DMS153 treated with DMSO at 0.1 percent for 48 hours (cell line): ENCODE data around the gene ANXA9.

ENCODE experiments used
- DNase-seq: peaks from one replicate; lab custom pipeline; 2025; ENCODE audit not compliant: unreplicated experiment; lab: John Stamatoyannopoulos, UW

The ANXA9 gene

DNA sequence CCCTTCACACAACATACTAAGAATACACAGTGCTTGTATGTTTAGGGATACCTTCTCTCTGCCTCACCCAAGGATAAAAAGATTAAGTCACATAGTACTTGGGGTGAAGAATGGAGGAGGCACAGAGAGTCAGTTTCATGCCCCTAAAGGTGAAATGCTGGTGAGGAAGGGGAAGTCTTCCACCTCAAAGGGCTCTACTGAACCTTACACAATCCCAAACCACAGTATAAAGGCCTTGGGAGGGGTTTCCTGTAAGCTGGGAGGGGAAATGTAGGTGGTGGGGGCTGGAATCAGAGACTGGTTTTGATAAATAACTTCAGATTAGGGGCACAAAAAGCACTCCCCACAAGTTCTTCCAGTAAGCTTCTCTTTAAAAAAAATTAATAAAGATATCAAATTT lies 21.1 kb downstream of the ANXA9 start:
- no peak for DNase-seq

DNA sequence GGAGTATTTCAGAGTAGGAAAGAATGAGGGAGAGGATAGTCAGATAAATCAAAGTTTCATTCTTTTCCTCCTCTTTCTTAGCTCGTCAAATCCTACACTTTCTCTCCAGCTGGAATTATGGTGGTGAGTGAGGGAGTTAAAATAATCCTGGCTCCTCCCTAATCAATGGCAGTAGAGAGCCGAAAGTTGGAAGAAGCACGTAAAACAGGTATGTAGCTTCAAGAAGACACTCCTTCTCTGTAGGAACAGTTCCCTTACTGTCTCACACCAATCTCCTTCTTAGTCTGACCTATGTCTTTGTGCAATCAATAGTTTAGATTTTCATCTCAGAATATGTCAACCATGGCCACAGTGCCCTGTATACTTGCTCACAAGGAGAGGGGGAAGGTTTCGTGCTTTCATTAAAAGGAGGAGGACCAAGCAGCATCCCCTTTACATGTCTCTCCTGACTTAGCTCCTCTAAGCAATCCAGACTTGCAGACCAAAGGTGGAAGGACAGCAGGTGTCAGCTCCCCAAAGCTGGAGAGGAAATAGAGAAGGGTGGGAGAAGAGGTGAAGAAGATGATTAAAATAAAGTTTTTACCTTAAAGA lies 23.7 kb downstream of the ANXA9 start:
- DNase-seq, result no peak

DNA sequence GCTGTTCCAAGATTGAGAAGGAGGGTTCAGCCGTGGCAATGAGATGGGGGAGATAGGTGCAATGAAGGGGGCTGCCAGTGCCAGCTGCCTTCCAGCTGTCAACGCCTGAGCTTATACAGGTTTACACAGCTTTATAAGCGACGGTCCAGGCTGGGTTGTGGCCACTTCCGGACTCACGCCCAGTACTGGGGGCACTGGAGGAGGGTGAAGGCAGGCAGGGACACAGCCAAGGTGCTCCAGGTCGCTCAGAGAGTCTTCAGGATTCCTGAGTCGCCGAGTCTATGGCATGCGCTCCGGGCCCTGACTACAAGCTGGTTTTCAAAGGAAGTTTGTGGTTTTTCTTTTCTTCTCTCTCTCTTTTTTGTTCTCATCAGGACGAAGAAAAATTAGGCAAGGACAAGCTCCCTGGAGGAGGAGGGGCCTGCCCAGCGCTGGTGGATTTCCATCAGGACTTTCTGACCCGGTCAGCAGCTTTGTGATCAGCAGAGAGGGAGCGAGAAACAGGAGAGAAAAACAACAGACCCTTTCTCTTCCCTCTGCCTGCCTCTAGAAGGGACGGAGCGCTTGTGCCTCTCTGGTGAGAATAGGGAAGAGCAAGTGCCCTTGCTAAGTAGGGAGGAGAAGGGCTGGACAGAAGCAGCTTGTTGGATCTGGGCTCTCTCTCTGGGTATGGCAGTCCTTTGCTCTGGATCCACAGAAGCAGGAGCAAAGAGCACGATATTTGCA lies 24.4 kb downstream of the ANXA9 start, which contains the start of gene MINDY1:
Gene MINDY1, minus strand, starts transcription at position 576 of the 726 bp plus-strand sequence. CDS start 4,285 bp downstream, outside the sequence.
- DNase-seq, result peak; percentile 89

DNA sequence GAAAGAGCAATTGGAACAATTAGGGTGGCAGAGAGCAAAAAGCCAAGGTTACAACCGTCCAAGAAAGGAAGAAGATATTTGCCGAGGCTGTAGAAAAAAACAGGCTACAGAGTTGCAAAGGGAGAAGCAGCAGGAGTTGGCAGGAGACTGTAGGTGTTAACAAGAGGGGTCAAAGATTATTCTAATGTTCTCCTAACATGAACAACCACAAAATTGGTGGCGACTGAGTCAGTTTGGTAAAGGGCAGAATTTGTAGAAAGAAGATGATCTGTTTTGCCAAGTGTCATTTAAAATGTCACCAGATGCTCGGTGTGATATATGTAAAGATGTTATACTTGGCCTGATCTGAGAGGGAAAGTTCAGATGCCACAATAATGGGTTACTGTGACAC lies 25.8 kb downstream of the ANXA9 start:
- DNase-seq, result no peak

DNA sequence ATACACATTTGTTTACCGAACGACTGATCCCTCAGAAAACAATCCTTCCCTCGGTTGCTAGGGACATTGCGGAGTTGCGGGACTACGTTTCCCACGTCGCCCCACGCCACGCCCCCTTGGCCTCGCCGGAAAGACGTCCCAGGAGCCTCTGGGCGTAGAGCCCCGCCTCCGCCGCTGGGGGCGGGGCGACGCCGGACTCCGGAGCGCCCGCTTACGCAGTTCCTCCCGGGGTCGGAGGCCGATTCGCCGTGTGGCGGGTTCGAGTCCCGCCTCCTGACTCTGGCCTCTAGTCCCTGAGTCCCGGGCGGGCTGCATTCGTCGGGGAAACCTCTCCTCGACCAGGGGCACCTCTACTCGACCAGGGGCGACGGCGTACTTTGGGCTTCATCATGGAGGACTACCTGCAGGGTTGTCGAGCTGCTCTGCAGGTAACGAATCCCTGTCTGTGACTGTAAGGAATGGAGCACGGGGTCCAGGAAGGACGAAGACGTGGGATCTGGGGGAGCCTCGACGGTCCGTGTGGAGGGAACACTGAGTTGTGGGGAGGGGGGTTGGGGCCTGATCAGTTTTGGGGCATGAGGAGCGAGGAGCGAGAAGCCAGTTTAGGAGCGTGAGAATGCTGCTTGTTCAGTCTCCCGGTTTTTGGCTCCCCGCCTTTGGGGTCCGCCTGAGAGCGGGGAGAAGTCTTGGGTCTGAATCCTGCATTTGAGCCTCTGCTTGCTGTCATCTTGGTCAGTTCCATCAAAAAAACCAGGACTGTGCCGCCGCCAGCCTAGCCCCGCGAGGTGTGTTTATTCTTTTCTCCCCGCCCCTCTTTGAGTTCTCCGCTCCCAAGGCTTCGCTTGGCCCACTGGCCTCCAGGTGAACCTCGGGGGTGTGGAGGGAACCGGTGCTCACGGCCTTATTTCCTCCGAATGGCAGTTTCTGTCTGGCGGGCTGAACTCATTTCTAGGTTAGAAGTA lies 26.4 kb downstream of the ANXA9 start, which contains the start of gene PRUNE1:
Gene PRUNE1, plus strand, starts transcription at position 206 of the 962 bp plus-strand sequence. Its CDS starts 184 bp downstream, at position 390.
- DNase-seq, result peak; percentile 98

DNA sequence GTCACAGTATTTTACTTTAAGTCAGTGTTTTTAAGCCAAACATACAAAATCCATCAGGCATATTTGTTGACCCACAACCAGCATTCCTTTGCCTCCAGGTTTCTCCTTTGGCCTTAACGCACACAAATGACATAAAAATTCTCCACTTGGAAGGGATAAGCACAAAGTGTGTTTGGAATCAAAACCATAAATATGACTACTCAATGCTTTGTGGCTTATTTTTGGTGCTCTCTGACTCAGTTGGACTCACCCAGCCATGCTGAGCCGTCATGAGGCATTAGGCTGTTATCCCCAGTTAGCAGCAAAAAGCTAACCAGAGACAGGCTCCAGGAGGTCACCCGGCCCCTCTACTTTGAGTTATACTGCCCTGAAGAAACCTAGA lies 27.1 kb downstream of the ANXA9 start:
- DNase-seq, result no peak

DNA sequence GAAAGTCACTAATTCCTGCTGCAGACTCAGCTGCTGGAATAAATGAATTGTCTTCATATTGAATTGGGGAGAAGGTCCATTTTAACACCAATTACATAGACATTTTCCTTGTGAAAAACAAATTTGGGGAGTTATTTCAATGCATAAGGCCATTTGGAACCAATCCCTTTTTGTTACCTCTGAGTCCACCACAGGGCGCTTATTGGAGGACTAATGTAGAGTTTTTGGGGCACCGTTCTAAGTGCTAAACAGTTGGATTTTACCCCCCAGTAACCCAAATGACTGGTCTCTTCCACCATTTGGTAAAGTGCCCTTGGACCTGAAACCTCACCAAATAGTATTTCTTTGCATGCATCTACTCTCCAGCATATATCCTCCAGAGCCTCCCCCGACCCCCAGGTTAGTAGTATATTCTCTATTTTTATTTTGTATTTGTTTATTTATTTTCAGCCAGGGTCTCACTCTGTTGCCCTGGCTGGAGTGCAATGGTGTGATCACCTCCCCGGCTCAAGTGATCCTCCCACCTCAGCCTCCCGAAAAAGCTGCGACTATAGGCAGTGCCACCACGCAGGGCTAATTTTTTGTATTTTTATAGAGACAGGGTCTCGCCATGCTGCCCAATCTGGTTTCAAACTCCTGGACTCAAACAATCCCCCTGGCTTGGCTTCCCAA lies 27.7 kb downstream of the ANXA9 start:
- DNase-seq, result no peak

DNA sequence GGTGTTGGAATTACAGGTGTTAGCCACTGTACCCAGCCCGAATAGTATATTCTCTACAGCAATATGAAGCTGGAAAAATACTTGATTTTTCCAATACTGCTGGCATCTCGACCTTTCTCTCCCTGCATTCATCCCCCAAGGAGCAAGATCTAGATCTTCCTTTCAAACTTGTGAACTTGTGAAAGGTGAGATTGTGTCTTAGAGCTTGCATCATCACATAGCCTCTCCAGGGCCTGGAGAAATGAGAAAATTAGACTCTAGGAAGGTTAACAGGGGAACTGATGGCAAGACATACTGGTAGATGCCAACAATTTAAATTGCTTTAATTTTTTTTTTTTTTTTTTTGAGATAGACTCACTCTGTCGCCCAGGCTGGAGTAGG lies 28.2 kb downstream of the ANXA9 start:
- no peak for DNase-seq

DNA sequence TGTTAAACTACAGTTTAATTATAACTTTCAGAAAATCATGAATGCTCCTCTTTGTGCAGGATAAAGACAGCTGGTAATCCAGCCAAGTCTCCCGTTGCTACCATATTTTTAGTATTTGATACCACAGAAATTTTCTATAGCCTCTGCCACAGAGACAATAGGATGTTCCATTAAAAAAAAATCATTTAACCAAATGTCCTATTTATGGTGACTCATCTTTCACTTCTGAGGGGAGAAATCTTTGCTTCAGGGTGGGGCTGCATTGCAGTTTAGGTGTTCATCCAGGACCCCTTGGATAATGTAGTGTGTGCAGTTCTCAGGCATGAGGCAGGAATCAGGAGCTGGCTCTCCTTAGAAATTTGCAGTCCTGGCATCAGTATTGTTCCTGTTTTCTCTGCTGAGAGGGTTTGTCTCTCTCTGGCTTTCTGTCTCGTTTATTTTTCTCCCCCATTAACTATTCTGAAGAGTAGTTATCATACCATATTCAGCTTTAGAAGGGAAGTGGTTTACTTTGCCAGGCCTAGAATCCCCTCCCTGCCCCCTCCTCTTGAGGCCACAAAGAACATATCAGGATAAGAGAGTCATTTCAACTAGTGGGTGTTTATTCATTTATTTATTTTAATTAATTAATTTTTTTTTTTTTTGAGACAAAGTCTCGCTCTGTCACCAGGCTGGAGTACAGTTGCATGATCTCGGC lies 29.2 kb downstream of the ANXA9 start:
- no peak for DNase-seq

DNA sequence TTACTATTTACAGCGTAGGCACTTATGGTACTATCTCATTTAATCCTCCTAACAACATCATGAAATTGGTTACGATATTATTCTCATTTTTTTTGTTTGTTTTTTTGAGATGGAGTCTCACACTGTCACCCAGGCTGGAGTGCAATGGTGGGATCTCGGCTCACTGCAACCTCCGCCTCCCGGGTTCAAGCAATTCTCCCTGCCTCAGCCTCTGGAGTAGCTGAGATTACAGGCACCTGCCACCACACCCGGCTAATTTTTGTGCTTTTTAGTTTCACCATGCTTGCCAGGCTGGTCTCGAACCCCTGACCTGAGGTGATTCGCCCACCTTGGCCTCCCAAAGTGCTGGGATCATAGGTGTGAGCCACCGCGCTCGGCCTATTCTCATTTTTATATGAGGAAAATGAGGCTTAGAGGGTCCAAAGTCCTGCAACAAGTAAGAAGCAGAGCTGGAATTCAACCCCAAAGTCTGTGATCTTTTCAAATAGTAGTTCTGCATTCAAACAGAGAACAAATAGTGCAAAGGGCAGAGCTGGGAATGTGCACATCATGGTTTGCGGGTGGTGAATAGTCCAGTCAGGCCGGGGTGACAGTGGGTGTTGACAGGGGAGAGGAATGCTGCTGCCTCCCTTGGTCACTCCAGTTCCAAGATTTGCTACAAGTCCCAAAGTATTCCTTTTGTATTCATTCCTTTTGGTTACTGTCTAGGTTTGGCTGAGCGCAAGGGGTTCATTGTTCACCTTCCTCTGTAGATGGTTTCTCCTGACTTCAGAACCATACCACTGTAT lies 30.8 kb downstream of the ANXA9 start:
- DNase-seq, result no peak

DNA sequence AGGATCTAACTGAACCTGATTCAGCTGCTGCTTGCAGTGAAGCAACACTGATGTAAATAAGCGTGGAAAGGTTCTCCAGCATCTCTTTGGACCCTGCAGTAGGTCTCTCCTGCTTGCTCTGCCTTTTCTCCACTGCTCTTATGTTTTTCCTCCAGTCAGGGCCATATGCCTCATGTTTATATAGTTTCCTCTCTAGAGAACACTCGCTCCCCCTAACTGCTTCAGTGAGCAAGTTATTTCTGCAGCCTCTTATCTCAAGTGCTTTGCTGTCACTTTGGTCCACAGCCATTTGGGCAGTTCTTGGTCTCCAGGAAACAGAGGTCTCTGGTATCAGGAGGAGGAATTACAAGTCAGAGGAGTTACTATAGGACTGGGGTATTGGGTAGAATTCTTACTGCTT lies 31.4 kb downstream of the ANXA9 start:
- no peak for DNase-seq

DNA sequence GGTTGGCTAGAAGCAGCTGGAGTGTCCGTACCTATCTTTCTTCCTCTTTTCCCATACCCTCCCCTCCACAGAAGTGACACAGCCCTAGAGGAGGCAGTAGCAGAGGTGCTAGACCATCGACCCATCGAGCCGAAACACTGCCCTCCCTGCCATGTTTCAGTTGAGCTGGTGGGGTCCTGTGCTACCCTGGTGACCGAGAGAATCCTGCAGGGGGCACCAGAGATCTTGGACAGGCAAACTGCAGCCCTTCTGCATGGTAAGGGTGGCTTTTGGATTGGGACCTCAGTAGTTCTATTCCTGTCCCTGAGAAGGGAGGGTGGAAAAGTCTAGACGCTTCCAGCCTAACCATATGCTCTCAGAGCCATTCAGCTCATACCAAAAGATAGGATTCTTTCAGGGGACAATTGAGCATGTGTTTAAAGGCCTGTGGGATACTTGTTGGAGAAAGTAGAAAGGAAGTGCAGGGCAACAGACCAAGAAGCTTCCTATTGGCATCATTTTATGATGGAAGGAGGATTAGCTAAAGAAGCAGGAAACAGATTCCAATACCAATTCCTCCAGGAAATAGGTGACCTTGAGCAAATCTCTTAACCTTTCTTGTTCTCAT lies 42.6 kb downstream of the ANXA9 start:
- DNase-seq, result peak; percentile 61

DNA sequence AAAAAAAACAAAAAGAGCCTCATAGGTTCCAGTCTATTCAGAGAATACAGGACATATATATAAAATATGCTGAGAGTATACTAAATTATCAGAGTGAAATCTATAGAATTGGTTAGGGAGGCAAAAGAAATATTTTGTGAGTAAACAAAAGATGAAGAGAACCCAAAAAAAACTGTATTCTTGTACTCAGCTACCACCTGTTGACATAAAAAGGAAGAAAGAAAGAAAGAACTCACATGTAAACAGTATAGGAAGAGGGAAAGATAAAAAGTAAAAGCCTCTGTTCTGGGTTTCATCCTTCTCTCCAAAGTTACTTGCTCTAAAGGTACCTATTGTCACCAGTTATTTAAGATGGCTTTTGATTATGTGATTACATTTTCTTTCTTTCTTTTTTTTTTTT lies 44.4 kb downstream of the ANXA9 start:
- DNase-seq, result no peak

DNA sequence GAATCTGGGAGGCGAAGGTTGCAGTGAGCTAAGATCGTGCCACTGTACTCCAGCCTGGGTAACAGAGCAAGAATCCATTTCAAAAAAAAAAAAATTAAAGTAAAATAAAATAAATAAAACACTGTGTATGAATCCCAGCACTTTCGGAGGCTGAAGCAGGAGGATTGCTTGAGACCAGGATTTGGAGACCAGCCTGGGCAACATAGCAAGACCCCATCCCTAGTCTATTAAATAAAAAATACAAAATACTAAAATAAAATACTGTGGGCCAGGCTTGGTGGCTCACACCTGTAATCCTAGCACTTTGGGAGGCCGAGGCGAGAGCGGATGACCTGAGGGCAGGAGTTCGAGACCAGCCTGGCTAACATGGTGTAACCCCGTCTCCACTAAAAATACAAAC lies 50.1 kb downstream of the ANXA9 start:
- DNase-seq, result no peak

DNA sequence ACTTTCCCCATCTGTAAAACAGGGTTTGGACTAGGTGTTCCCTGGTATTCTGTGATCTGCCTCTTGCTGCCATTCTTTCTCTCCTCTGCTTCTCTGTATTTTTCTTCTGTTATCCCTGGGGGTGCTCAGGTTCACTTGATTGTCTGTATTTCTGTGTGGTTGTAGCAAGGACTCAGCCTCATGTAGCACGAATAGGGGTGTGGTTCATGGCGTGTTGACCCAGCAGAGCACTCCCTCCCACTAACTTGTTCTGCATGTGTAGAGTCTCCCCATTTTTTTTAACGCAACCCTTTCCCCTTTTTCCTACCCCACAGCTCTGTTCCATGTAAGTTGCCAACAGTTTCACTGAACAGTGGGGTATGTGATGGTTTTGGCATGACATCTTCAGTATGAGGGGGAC lies 53.1 kb downstream of the ANXA9 start:
- no peak for DNase-seq

DNA sequence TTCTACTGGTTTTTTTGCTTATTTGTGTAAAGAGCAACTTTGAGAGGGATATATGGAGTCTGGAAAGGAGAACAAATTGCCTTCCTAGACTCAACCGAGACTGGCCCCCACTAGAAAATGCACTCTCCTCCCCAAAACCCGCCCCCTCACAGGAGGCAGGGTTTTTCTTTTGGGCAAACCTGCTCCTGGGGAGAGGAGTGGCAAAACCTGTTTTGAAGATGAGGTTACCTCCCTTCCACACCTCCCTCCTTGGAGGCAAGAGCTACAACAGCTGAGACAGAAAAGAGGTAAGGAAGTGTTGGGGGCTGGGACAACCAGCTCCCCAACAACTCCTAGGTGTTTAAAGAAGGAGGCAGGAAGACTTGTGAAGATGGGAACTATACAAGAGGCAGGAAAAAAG lies 54.3 kb downstream of the ANXA9 start, which contains the start of gene BNIPL:
Gene BNIPL, plus strand, starts transcription at position 231 of the 400 bp plus-strand sequence. Its CDS starts 140 bp downstream, at position 371.
- DNase-seq, result no peak

DNA sequence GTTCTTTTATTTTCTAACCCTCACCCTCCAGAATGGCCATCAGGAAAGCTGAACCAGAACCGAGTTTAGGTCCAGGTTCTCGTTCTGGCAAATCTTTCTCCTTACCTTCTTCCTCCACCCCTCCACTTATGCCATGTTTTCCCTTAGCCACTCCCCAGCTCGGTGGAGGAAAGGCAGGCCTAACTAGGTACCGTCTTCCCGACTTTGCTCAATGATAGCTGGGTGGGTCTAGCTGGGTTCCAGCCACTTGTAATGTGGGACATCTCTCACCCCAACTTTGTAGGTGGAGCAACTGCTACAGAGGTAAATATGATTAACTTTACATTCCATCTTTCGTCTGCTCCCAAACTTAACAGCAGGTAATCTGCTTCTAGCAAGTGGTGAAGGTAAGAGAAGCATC lies 54.9 kb downstream of the ANXA9 start:
- no peak for DNase-seq

DNA sequence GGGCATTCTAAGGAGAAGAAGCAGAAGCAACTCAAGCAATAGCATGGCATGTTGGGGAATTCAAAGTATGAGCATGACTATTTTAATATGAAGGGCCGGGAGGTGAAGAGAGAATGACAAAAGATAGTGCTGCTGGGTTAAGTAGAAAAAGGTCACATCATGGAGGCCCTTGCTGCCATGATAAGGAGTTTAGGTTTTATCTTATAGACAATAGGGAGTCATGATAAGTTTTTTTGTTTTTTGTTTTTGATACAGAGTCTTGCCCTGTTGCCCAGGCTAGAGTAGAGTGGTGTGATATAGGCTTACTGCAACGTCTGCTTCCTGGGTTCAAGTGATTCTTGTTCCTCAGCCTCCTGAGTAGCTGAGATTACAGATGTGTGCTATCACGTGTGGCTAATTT lies 57.4 kb downstream of the ANXA9 start:
- no peak for DNase-seq

DNA sequence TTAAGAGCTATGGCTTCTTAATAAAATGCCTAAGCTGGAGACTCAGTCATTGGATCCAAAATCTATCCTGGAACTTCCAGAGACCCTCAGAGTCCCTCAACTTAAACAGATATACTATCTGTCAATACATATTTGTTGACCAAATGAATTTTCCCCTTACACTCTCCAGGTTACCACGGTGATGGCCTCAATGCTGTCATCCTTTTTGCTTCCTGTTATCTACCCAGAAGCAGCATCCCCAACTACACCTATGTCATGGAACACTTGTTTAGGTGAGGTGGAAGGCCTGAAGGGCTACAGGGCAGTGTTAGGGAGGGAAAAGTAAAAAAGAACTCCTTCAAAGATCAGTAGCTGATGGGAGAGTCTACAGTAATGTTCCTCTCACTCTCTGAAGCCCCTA lies 61.1 kb downstream of the ANXA9 start:
- no peak for DNase-seq
